HEK293T (cell line): Measurements from ENCODE around the gene PIK3AP1.

ENCODE experiments used
- CTCF ChIA-PET: fragments of 350-600 bp; formaldehyde crosslinking; extraction: SDS; loops from one replicate; lab custom pipeline; 2021; ENCODE audit warnings: antibody characterized with exemption, inconsistent platforms; lab: Yijun Ruan, JAX
- POLR2A ChIA-PET: fragments of 350-600 bp; formaldehyde crosslinking; extraction: SDS; loops from one replicate; lab custom pipeline; 2020; ENCODE audit warnings: antibody characterized with exemption, inconsistent platforms; lab: Yijun Ruan, JAX
- DNase-seq: peaks from one replicate; pipeline ENCODE4 v3.0.0; 2012; ENCODE audit warnings: mixed read lengths; ENCODE audit errors: extremely low spot score
- ARNT ChIP-seq: fragments of 450-650 bp; IDR thresholded peaks from 2 replicates; pipeline ENCODE4 v1.6.1; 2017; ENCODE audit warnings: mild to moderate bottlenecking
- BHLHE40 ChIP-seq: fragments of 450-650 bp; IDR thresholded peaks from 2 replicates; pipeline ENCODE4 v1.6.1; 2016; ENCODE audit warnings: mild to moderate bottlenecking, moderate library complexity, borderline replicate concordance
- CTBP1 ChIP-seq: fragments of 450-650 bp; IDR thresholded peaks from 2 replicates; pipeline ENCODE4 v1.6.1; 2016; ENCODE audit warnings: borderline replicate concordance
- ELF4 ChIP-seq: fragments of 450-650 bp; IDR thresholded peaks from 2 replicates; pipeline ENCODE4 v1.6.1; 2017; ENCODE audit warnings: antibody characterized with exemption
- FOXA1 ChIP-seq: fragments of 450-650 bp; IDR thresholded peaks from 2 replicates; pipeline ENCODE4 v1.6.1; 2016; ENCODE audit warnings: mild to moderate bottlenecking
- FOXK2 ChIP-seq: fragments of 450-650 bp; IDR thresholded peaks from 2 replicates; pipeline ENCODE4 v1.6.1; 2016; ENCODE audit warnings: mild to moderate bottlenecking
- FOXM1 ChIP-seq: fragments of 450-650 bp; IDR thresholded peaks from 2 replicates; pipeline ENCODE4 v1.6.1; 2017; ENCODE audit warnings: mild to moderate bottlenecking, borderline replicate concordance
- HDGF ChIP-seq: fragments of 450-650 bp; IDR thresholded peaks from 2 replicates; pipeline ENCODE4 v1.6.1; 2017; ENCODE audit warnings: antibody characterized with exemption, borderline replicate concordance
- L3MBTL2 ChIP-seq: fragments of 450-650 bp; conservative IDR thresholded peaks from 2 replicates; pipeline ENCODE4 v1.6.1; 2016; ENCODE audit warnings: mild to moderate bottlenecking
- LEF1 ChIP-seq: fragments of 450-650 bp; IDR thresholded peaks from 2 replicates; pipeline ENCODE4 v1.6.1; 2017; ENCODE audit warnings: mild to moderate bottlenecking, borderline replicate concordance
- NFRKB ChIP-seq: fragments of 450-650 bp; IDR thresholded peaks from 2 replicates; pipeline ENCODE4 v1.6.1; 2016; ENCODE audit warnings: mild to moderate bottlenecking, moderate library complexity
- PKNOX1 ChIP-seq: fragments of 450-650 bp; IDR thresholded peaks from 2 replicates; pipeline ENCODE4 v1.6.1; 2016
- SP1 ChIP-seq: fragments of 450-650 bp; IDR thresholded peaks from 2 replicates; pipeline ENCODE4 v1.6.1; 2017
- SUZ12 ChIP-seq: fragments of 450-650 bp; IDR thresholded peaks from 2 replicates; pipeline ENCODE4 v1.6.1; 2016; ENCODE audit warnings: mild to moderate bottlenecking
- TARDBP ChIP-seq: fragments of 450-650 bp; IDR thresholded peaks from 2 replicates; pipeline ENCODE4 v1.6.1; 2016
- ZNF384 ChIP-seq: fragments of 450-650 bp; IDR thresholded peaks from 2 replicates; pipeline ENCODE4 v1.6.1; 2016

Gene PIK3AP1

GRCh38 chr10:96661632-96662031 is 58.7 kb downstream of the PIK3AP1 start:
- CTCF ChIA-PET: no interaction called here
- DNase-seq: no peak
- no peak for TF ChIP-seq NFRKB
- no peak for TF ChIP-seq SP1
- TF ChIP-seq L3MBTL2: no peak
- no peak for TF ChIP-seq FOXK2
- TF ChIP-seq PKNOX1: no peak
- no peak for TF ChIP-seq TARDBP
- no peak for TF ChIP-seq FOXA1
- TF ChIP-seq ELF4: no peak
- TF ChIP-seq ZNF384: no peak
- no peak for TF ChIP-seq FOXM1
- no peak for TF ChIP-seq SUZ12
- no peak for TF ChIP-seq HDGF
- no peak for TF ChIP-seq CTBP1
- TF ChIP-seq BHLHE40: no peak
- no peak for TF ChIP-seq LEF1
- TF ChIP-seq ARNT: no peak
- POLR2A ChIA-PET: no interaction called here

- TF ChIP-seq FOXK2 (no peak), SP1 (no peak), L3MBTL2 (no peak), LEF1 (no peak), BHLHE40 (no peak), CTBP1 (no peak), ZNF384 (no peak), ELF4 (no peak), PKNOX1 (no peak), FOXA1 (no peak), TARDBP (no peak), FOXM1 (no peak), HDGF (no peak), ARNT (no peak), NFRKB (no peak), SUZ12 (no peak)
- DNase-seq: no peak
- ChIA-PET CTCF (no interaction called here), POLR2A (no interaction called here)
These were observed 60.0 kb downstream of the PIK3AP1 start for GRCh38 chr10:96660297-96660696.

- DNase-seq: no peak
- ChIA-PET CTCF (no interaction called here), POLR2A (no interaction called here)
- no peak for TF ChIP-seq NFRKB
- TF ChIP-seq SP1: no peak
- TF ChIP-seq PKNOX1: no peak
- no peak for TF ChIP-seq BHLHE40
- TF ChIP-seq ZNF384: no peak
- TF ChIP-seq FOXA1: no peak
- no peak for TF ChIP-seq ELF4
- no peak for TF ChIP-seq TARDBP
- no peak for TF ChIP-seq ARNT
- TF ChIP-seq FOXM1: no peak
- no peak for TF ChIP-seq FOXK2
- no peak for TF ChIP-seq HDGF
- TF ChIP-seq CTBP1: no peak
- no peak for TF ChIP-seq LEF1
- TF ChIP-seq SUZ12: no peak
- TF ChIP-seq L3MBTL2: no peak
These were observed 61.5 kb downstream of the PIK3AP1 start for GRCh38 chr10:96658844-96659243.

- no peak for DNase-seq
- CTCF ChIA-PET: no interaction called here
- POLR2A ChIA-PET: no interaction called here
- TF ChIP-seq TARDBP (no peak), SP1 (no peak), SUZ12 (no peak), ARNT (no peak), PKNOX1 (no peak), FOXM1 (no peak), FOXK2 (no peak), BHLHE40 (no peak), NFRKB (no peak), ELF4 (no peak), FOXA1 (no peak), CTBP1 (no peak), L3MBTL2 (no peak), HDGF (no peak), LEF1 (no peak), ZNF384 (no peak)
These were observed 62.9 kb downstream of the PIK3AP1 start for GRCh38 chr10:96657385-96657784.

- TF ChIP-seq L3MBTL2: no peak
- no peak for TF ChIP-seq SUZ12
- TF ChIP-seq FOXK2: no peak
- TF ChIP-seq LEF1: no peak
- no peak for TF ChIP-seq FOXM1
- TF ChIP-seq HDGF: no peak
- no peak for TF ChIP-seq SP1
- TF ChIP-seq TARDBP: no peak
- no peak for TF ChIP-seq ZNF384
- no peak for TF ChIP-seq ARNT
- no peak for TF ChIP-seq BHLHE40
- TF ChIP-seq NFRKB: no peak
- TF ChIP-seq PKNOX1: no peak
- no peak for TF ChIP-seq FOXA1
- TF ChIP-seq CTBP1: no peak
- ChIA-PET POLR2A (no interaction called here), CTCF (no interaction called here)
- DNase-seq: no peak
These were observed 63.5 kb downstream of the PIK3AP1 start for GRCh38 chr10:96656839-96657238.
